ENCODE measurements around the gene CACNA1S.

GRCh38 chr1:201036188-201036842 lies 75.9 kb downstream of the CACNA1S start:
- no peak for TF ChIP-seq POLR2AphosphoS5 (IDR thresholded peaks at IDR 0.05; ENCODE audit: low read depth, low read length)
- TF ChIP-seq POLR2A (IDR thresholded peaks at IDR 0.05; ENCODE audit: low read depth, low read length) = no peak

Measured in GM12892 (cell line).